HG02943 (cell line): ENCODE data around the gene E2F3.

Experiments used
- ATAC-seq: cut with Tn5 transposase; IDR thresholded peaks from one replicate; pipeline ENCODE4 v1.9.1; 2021; ENCODE audit warnings: mild to moderate bottlenecking, low read depth, moderate library complexity; ENCODE audit not compliant: unreplicated experiment

The E2F3 gene

DNA sequence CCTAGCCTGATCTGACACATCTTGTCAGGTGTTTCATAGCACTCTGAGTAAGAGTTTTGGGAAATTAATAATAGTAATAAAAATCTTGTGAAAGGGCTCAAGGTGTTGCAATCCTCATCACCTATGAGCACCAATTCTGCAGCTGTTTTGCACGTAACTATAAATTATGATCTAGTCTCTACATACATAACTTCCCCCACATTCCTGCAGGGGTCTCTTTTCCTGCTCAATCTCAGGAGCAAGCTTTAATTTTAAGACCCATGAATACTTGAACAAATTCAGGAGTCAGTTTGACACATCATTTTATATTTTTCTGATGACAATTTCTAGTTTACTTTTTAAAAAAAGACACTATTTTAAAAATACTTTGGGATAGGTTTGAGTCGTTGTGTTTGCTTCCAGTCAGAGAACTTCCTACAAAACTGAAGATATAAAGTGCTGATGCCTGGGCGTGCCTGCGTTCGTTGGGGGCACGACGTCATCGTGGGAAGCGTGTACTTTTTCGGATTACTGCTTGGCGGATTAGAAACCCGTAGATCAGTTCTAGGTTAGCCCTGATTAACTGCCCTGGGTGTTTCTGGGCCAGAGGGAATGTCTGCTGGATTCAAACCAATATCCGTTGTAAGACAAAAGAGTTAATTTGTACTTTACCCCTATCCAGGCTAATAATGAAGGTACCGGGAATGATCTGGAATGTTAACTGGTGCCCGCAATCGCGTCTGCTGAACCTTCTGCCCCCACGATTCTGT, 1.0 kb upstream of the E2F3 start:
- ATAC-seq = no peak

DNA sequence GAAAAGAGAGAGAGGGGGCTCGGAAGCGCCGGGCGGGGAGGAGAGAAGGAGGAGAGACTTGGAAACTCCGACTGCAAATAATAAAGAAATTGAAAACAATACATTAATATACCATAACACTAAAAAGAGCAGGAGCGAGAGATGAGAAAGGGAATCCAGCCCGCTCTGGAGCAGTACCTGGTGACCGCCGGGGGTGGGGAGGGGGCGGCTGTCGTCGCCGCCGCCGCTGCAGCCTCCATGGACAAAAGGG, 338 bp downstream of the E2F3 start:
- ATAC-seq = no peak

DNA sequence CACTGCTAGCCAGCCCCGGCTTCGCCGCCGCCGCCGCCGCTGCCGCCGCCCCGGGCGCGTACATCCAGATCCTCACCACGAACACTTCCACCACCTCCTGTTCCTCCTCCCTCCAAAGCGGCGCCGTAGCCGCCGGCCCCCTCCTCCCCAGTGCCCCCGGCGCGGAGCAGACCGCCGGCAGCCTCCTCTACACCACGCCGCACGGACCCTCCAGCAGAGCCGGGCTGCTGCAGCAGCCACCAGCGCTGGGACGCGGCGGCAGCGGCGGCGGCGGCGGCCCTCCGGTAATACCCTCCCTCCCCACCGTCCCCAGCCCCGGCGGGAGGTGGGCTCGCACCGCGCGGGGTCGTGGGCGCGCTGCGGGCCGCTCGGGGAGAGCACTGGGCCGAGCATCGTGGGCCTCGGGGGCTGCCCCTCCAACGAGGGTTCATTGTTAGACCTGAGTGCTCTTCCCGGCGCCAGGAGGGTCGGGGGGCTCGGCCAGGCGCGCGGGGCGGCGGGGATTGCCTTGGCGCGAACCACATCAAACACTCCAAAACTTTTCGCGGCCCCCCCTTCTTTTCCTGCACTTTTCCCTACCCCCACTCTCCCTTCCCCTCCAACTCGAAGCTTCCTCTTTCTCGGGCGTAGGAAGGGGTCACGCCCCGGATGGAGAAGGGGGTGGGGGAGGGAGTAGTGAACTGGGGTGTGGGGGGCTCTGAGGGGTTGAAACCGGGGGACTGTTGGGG, 827 bp downstream of the E2F3 start:
- ATAC-seq = no peak

DNA sequence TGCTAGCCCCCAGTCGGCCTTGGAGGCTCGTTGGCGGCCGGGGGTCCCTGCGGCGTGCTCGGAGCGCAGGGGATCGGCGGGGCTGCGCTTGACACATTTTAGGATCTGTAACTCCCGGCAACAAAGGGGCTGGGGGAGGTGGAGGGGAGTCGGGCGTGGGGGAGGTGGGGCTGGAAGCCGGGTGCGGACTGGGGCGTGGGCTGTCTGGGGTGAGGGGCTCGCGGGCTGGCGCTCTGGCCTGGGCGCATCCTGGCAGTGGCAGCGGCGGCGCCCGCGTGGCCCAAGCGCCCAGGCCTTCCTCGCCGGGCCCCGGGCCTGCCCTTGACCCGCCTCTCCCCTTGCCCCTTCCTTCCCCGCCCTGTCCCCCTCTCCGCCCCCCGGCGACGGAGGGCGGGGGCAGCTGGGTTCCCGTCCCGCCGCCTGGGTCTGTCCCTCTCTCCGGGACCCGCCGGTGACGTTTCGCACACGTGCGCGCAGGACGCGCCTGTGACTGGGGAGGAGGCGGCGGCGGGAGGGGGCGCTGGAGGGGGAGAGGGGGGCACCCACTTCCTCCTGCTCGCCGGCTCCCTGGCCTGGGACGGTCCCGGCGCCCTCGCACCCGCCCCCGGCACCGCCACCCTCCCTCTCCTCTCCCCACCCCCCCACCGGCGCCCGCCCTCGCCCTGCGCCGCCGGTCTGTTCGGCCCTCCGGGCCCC, 1.5 kb downstream of the E2F3 start:
- peak; percentile 40 for ATAC-seq

DNA sequence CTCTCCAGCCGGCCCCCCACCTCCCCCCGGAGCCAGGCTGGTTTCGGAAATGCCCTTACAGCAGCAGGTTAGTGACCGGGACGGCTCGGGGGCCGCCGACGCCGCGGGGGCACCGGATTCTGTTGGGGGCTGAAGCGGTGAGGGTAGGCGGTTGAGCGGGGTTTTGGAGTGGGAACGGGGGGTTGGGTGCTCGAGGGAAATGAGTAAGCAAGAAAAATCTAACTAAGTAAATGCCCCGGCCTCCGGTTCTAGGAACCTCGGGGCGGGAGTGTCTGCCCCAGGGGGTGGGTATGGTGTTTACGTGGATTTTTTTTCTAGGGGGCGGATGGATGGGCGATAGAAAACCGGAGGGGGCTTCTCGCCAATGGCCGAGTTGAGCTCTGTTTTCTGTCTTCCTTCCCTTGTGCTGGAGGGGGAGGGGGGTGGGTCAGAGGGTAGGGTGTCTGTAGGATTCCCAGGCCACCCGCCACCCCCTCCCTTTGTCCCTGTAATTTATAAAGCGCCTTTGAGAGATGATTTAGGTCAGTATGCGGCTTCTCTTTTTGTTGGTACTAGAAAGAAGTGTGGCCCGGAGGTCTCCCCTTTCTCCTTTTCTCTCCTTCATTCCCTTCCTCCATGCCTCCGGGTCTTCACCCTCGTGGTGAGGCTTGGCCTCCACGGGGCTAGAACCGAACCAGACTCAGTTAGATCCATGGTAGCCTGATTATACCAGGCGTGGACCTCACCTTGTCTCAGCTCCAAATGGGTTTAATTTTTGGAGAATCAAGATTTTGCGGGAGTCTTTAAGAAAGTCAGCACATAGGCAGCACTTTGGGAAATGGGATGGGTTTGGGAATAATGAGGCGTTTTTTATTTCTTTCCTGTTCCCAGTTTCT, 2.3 kb downstream of the E2F3 start:
- ATAC-seq = peak; percentile 0

DNA sequence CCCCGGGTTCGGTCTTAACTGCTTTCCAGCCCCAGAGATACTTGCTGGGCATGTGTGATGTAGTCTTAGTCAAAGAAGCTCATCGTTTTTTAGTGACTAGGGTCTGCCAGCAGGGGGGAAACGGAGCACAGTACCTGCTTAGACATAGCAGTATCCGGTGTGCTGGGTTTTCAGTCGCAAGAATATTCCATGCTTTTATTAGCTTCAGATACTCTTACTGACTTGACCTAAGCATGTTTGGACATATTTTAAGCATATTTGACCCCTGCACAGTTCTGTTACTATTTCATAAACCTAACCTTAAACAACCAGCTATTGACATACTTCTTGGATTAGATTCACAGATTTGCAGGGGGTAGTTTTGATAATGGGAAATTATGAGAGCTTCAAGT, 3.0 kb downstream of the E2F3 start:
- ATAC-seq = no peak

DNA sequence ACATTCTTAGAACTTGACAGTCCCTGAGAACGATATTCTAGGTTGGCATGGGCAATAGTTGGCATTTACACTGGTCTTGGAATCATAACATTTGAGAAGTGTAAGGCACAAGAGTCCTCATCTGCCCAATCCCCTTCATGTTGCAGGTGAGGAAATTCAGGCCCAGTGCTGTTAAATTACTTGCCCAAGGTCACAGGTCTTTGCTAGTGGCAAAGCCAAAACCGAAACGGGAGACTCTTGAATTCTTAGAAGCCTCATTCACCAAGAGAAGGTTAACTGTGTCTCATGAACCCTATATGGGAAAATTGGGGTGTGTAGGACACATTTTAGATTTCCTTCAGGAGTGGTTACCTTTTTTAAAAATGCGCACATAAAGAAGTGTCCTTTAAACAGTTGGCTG, 7.2 kb downstream of the E2F3 start:
- ATAC-seq = no peak

DNA sequence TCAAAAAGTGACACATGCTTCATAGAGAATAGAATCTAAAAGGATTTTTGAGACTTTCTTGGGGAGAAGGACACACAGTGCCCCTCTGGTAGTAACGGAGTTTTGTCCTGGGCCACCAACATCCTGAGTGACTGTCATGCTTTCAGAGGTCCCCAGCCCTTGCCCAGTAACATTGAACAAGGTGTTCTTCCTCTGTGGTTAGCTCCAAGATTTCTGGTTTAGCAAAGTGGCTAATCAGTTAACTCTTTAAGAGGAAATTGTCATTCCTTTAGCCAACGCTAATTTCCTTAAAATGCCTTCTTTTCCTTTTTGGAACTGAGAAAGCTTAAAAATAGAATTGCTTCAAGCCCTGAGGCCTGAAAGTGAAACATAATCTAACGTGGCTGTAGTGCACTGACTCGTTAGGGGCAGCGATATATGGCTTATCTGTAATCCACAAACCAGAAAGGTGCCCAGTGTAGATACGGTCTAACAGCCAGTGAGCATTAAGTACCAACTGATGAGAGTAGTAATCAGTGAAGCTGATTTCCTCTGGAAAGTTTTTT, 7.8 kb downstream of the E2F3 start:
- peak; percentile 94 for ATAC-seq

DNA sequence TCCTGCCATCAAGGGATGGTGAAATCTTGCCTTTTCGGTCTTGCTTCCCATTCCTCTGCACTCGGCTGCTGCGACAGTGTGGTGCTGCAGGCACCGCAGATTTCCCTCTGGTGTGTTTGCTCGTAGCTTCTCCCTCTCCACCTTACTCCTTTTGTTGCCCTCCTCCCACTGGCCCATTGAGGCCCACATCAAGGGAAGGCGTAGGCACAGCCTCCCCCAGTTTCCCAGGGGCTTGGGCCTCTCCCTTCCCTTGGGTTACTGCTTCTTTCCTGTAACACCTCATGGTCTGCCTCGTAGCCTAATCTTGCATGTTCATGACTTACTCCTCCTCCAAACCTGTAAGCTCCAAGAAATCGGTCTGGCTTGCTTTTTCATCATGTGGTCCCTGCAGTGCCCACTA, 9.9 kb downstream of the E2F3 start:
- no peak for ATAC-seq

DNA sequence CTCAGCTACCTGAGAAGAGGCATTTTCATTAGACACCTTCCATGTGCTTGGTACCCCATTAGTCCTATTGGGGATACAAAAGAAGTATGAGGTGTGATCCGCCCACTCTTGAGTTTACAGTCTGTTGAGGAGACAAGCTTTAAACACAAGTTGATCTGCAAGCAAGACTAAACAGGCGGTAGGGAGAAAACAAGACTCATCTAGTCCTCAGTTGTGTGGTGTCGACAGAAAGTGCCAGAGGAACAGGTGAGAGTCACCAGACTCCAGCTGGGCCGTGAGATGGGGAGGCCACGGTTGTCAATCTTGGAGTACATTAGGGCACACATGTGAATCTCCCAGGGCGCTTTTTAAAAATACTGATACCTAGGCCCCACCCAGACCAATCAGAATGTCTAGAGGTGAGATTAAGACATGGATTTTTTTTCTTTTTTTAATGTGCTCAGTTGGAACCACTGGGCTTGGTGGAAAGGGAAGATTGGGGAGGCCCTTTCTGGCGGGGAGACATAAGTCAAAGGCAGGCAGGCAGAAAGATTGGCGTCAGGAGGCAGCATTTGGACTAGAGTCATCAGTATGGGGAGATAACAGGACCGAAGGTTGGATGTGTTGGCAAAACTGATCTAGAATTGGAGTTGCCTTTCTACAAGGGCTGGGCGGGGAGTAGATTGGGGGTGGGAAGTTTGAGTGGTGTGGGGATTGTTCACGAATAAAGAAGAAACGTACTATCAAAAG, 10.4 kb downstream of the E2F3 start:
- no peak for ATAC-seq

DNA sequence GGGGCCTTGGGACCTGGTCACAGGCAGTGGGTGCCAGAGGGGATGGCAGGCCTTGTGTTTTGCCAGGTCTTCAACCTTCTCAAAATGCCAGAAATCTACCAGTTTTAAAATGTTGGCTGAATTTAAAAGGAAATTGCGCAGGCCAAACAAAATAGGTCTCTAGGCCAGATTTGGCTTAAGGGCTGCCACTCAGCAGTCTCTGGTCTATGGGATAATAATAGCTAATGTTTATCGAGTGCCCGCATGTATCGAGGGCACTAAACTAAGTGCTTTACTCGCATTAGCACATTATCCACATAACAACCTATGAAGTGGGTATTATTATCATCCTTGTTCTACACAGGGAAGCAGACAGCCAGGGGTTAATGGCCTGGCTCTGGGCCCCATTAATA, 11.0 kb downstream of the E2F3 start:
- no peak for ATAC-seq

DNA sequence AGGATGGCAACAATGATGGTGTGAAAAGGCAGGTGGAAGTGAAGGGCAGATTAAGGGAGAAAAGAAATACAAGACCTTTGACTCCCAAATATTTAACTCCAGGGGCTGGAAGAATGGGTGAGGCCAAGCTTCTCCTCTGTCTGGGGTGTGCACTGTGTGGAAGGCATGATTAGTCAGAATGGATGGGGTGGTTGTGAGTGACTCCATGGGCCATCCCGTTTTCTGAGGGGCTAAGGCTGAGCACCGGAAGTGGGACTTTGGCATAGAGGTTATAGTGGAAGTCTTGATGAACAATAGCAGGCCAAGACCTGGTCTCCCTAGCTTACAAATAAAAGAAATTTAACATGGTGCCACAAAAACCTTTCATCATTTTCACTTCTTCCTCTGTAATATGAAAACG, 12.1 kb downstream of the E2F3 start:
- ATAC-seq = no peak

DNA sequence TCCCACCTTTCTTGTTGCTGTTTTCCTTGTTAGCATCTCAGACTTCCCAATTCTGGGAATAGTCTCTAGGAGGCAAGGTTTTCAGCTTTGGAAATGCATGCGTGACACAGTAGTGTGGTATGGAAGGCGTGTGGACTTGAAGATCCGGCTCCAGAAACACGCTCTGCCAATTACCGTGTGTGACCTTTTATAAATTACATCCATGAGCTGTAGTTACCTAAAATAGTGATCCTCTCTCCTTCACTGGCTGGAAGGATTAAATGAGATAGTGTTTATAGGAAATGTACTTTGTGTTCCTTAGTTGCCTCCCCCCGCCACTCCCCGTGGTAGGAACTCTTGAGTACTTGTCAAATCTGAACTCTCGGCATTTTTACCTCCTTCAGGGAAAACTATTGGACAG, 13.0 kb downstream of the E2F3 start:
- ATAC-seq = no peak

DNA sequence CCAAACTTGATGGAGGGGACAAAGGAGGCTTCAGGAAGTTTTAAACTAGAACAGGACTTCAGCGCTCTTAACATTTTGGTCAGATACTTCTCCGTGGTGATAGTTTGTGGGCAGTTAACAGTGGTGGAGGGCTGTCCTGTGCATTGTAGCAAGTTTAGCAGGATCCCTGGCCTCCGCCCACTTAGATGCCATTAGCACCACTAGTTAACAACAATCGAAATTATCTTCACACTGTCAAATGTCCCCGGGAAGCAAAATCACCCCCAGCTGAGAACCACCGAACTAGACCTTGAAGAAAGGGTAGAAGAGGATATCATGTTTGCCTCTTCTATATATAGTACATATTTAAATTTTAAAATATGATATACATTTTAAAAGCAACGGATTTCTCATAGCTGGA, 13.6 kb downstream of the E2F3 start:
- ATAC-seq = no peak

DNA sequence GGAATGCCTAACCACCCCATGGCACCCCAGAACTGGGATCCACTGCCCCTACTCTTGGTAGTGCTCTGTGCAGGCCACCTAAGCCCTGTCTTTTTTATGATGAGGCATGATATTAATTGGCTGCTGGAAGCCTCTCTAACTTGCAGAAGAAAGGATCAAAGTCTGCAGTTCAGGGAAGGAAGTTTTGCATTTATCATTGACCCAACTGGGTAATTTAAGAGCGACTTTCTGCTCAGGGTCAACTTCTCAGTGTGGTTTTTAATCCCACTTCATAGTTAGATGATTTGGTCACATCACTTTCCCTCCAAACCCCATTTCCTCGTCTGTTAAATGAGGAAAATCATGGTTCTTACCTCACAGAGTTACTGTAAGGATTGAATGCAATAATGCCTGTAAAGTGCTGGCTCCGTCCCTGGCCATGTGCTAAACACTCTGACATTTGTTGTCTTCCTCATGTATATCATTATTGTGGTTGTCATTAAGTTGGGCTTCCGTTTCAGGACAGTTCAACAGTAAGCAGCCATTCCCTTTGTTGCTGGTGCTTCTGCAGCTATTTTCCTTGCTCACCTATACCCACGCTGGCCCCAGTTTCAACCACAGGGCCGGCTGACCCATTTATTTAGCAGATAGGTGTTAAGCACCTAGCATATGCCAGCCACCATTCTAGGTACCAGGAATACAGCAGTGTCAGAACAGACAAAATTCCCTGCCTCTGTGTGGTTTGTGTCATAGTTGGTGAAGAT, 14.2 kb downstream of the E2F3 start:
- no peak for ATAC-seq

DNA sequence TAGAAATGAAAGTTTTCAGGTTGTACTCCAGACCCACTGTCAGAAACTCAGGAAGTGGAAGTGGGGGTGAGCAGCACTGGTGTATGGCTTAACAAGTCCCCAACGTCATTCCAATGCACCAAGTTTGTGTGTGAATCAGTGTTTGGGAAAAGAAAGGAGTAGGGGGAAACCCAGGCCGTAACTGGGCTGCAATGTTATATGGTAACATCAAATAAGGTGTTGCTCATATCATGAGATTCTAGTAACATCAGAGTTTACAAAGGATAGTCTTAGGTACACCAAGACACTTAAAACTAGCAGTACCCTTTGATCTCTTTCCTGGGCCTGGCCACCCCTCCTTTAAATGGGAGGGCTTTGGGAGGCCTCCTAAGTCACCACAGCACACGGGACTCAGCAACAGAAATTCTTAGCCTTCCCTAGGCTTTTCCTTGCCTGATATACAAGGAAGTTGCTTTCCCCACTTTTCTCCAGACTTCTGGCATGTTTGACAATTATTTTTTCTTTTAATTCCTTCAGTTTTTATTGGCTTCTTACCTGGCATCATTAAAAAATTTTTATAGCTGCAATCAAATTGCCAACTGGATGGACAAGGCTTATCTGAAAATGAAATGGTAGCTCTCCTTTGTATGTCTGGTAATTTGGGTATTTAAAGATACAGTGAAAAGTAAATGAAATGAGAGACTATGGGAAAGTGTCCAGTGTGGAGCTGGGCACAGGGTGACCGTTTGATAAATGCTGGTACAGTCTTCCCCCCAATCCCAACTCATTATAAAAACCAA, 15.1 kb downstream of the E2F3 start:
- no peak for ATAC-seq

DNA sequence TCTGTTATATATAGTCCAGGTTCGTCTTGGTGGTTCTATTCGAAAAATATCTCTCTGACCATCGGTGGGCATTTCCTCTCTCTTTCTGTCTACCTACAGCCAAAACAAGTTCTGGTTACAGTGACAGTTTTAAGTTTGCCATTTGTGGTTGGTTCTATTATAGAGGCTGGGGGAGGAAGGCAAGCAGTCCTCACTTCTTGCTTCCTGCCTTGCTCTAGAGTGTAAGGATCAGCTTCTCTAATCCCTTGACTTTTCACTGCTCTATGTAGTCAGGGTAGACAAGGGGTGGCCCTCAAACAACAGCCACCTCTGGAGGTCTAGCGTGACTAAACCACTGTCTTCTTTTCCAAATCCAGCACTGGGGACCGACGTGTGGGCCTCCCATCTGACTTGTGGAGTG, 16.1 kb downstream of the E2F3 start:
- no peak for ATAC-seq

DNA sequence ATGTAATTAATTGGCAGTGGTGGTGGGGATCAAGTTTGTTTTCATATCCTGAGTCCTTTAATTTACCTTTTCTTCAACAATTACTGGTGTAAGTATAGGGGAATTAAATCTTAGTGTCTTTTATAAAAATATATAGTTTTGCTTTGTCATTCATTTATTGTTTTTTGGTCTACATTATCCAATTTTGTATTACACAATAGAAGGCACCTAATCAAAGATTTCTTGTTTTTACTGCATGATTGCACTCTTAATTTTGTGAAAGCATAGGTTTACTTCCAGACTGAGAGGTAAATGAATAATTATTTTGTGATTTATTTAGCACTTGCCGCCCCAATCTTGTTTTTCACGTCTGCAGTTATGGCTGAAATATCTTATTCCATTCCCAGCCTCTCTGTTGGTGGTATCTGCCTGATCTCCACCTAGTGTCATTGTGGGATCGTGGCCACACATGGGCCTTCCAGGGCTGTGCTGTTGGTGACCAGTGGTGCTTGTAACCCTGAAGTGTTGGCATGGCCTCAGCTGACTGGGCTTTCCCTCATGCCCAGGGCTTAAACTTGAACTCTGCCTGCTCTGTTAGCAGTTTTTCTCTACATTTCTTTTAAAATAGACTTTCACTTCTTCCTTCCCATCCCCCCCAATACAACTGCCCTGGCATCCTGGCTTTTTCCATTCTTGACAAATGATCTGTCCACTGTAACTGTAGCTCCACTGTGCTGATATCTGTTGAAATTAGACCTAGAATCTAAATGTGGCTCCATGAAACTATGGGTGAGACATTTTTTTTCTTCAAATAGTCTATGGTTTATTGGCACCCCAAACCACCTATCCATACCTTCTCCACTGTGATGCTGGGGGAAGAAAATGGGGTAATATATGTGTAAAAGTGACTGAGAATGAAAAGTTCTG, 24.8 kb downstream of the E2F3 start:
- no peak for ATAC-seq
